Transverse colon (tissue), 4 donors: ENCODE results near the gene ACTL6B. TPM values are rescaled to one million over a fixed set of nuclear protein-coding genes. Genes with fewer than 3 reads are reported as not detected.

ENCODE experiments used
- DNase-seq: peaks from one replicate; pipeline ENCODE4 v3.0.0-alpha.2; 2019
- H3K27ac ChIP-seq, 4 donors: fragments of 200-600 bp; sonication (generic); 2 replicates each; pipeline ENCODE4 v1.5.1; 2016 to 2018; ENCODE audit warnings: inconsistent platforms in 4 of 4
- H3K27me3 ChIP-seq: fragments of 200-600 bp; sonication (generic); 2 replicates; pipeline ENCODE4 v1.5.1; 2017; ENCODE audit warnings: inconsistent platforms
- H3K36me3 ChIP-seq, 4 donors: fragments of 200-600 bp; sonication (generic); 2 replicates each; pipeline ENCODE4 v1.5.1; 2017 to 2019; ENCODE audit warnings: inconsistent platforms in 4 of 4
- H3K4me1 ChIP-seq, 4 donors: fragments of 200-600 bp; sonication (generic); 2 replicates each; pipeline ENCODE4 v1.5.1; 2017 to 2020; ENCODE audit warnings: inconsistent platforms in 4 of 4
- H3K4me3 ChIP-seq, 4 donors: fragments of 200-600 bp; sonication (generic); 1 replicate in 1 of 4; 2 replicates in 3 of 4; pipeline versions ENCODE4 v1.5.1 to v1.6.1; 2017 to 2019; ENCODE audit warnings: inconsistent platforms in 4 of 4
- H3K9me3 ChIP-seq, 2 donors: fragments of 200-600 bp; sonication (generic); 2 replicates each; pipeline ENCODE4 v1.5.1; 2017 to 2019; ENCODE audit warnings: inconsistent platforms in 2 of 2
- CTCF ChIP-seq, 5 experiments: fragments of 200-600 bp in 3 of 5; fragments of 450-650 bp in 2 of 5; sonication (generic) in 3 of 5; IDR thresholded peaks; 1 replicate in 2 of 5; 2 replicates in 3 of 5; pipeline ENCODE4 v1.5.1; 2016 to 2017; ENCODE audit warnings: antibody characterized with exemption in 5 of 5, inconsistent platforms in 3 of 5, mild to moderate bottlenecking in 2 of 5, moderate library complexity in 1 of 5
- EP300 ChIP-seq: sonication (generic); formaldehyde crosslinking; IDR thresholded peaks from one replicate; pipeline ENCODE4 v1.6.1; 2017; ENCODE audit warnings: antibody characterized with exemption, low read depth
- POLR2A ChIP-seq: fragments of 450-650 bp; IDR thresholded peaks from one replicate; pipeline ENCODE4 v1.6.1; 2016; ENCODE audit warnings: antibody characterized with exemption, mild to moderate bottlenecking, moderate library complexity
- POLR2AphosphoS5 ChIP-seq, 3 donors: sonication (generic); formaldehyde crosslinking; IDR thresholded peaks; one replicate each; pipeline ENCODE4 v1.6.1; 2016; ENCODE audit warnings: antibody characterized with exemption in 3 of 3
- WGBS, 2 donors: methylation state at CpG; one replicate each; pipeline ENCODE4 v1.1.5; 2018; ENCODE audit warnings: low coverage in 1 of 2; 5-methylcytosine and 5-hydroxymethylcytosine counted together
- in situ Hi-C, 4 donors: fragments of 200-750 bp; cut with MboI; loops; one replicate each; pipeline versions ENCODE4 v1.15.0 to v1.15.1; 2017; ENCODE audit warnings: low sequenced_read_pairs in 3 of 4, low pct_ligation_motif_present in 1 of 4, low pct_unique_long_range_greater_than_20kb in 1 of 4
- intact Hi-C: fragments of 100-400 bp; cut with DNase I; formaldehyde crosslinking; loops from one replicate; pipeline ENCODE4 v1.15.1; 2023; ENCODE audit warnings: low total_unique reads
- total RNA-seq, 4 donors: library from RNA; depleted of rRNA; stranded (reverse); fragments of >200 nt; gene quantifications; one replicate each; pipeline ENCODE4 v1.1.0, GENCODE V29; 2016

Gene ACTL6B
- total RNA-seq, 4 donors from 2014 or later = not detected

- WGBS, 2 donors = 89% methylated on average over 21 of the region's 22 CpGs; no CpG with 5 or more reads in 1 of the 2 donors
- in situ Hi-C loops = loop anchor here in 3 of 4 donors (25.0 kb wide), 2 partner anchors 100 to 225 kb away; partner anchors contain the start of genes SPACDR (in 2 of the 3), FBXO24 (in 1 of the 3) and LRCH4 (in 1 of the 3)
Measured at GRCh38 chr7:100687261-100687660, 31.0 kb upstream of the ACTL6B start.

GRCh38 chr7:100686822-100687211 is 30.6 kb upstream of the ACTL6B start:
- Histone ChIP-seq H3K9me3 (no peaks in the 10 kb centered on the region), H3K27me3 (no peaks in the 10 kb centered on the region), H3K4me1 (peaks cover 10 to 24% (median 14%) of the 10 kb centered on the region in 4 donors), H3K36me3 (peaks cover 0 to 57% (median 20%) of the 10 kb centered on the region in 4 donors), H3K4me3 (no peak overlapping the region), H3K27ac (no peak overlapping the region)
- in situ Hi-C loops (loop anchor here in 3 of 4 donors (25.0 kb wide), 2 partner anchors 100 to 225 kb away; partner anchors contain the start of genes SPACDR (in 2 of the 3), FBXO24 (in 1 of the 3) and LRCH4 (in 1 of the 3)), intact Hi-C loops (no loop called here)
- no peak for DNase-seq
- WGBS, 2 donors = 91% methylated on average over 17 of the region's 17 CpGs; no CpG with 5 or more reads in 1 of the 2 donors
- TF ChIP-seq EP300 (no peak), POLR2A (no peak), POLR2AphosphoS5 (IDR thresholded peaks at IDR 0.05) (no peak), CTCF (IDR thresholded peaks at IDR 0.05) (no peak)

More at GRCh38 chr7:100687261-100687660, 31.0 kb upstream of the ACTL6B start:
- H3K9me3 ChIP-seq = no peaks in the 10 kb centered on the region
- peaks cover 15 to 28% (median 19%) of the 10 kb centered on the region in 4 donors for H3K4me1 ChIP-seq
- DNase-seq = no peak
- intact Hi-C loops = no loop called here
- peaks cover 0 to 53% (median 20%) of the 10 kb centered on the region in 4 donors for H3K36me3 ChIP-seq
- no peak overlapping the region for H3K27ac ChIP-seq
- H3K27me3 ChIP-seq = no peaks in the 10 kb centered on the region
- H3K4me3 ChIP-seq = no peak overlapping the region
- no peak for TF ChIP-seq POLR2A
- TF ChIP-seq CTCF (IDR thresholded peaks at IDR 0.05) = no peak
- no peak for TF ChIP-seq EP300
- no peak for TF ChIP-seq POLR2AphosphoS5 (IDR thresholded peaks at IDR 0.05)

GRCh38 chr7:100686201-100686821 is 30.1 kb upstream of the ACTL6B start:
- Histone ChIP-seq H3K9me3 (no peaks in the 10 kb centered on the region), H3K36me3 (peaks cover 0 to 60% (median 20%) of the 10 kb centered on the region in 4 donors), H3K4me1 (peaks cover 6 to 19% (median 9%) of the 10 kb centered on the region in 4 donors), H3K27me3 (no peaks in the 10 kb centered on the region), H3K27ac (no peak overlapping the region), H3K4me3 (no peak overlapping the region)
- TF ChIP-seq EP300 = no peak
- TF ChIP-seq POLR2A = no peak
- no peak for TF ChIP-seq POLR2AphosphoS5 (IDR thresholded peaks at IDR 0.05)
- TF ChIP-seq CTCF (IDR thresholded peaks at IDR 0.05) = no peak
- WGBS, 2 donors = 84% methylated on average over 33 of the region's 33 CpGs; no CpG with 5 or more reads in 1 of the 2 donors
- in situ Hi-C loops = loop anchor here in 3 of 4 donors (25.0 kb wide), 2 partner anchors 99 to 224 kb away; partner anchors contain the start of genes SPACDR (in 2 of the 3), FBXO24 (in 1 of the 3) and LRCH4 (in 1 of the 3)
- DNase-seq = no peak
- intact Hi-C loops = no loop called here

DNA sequence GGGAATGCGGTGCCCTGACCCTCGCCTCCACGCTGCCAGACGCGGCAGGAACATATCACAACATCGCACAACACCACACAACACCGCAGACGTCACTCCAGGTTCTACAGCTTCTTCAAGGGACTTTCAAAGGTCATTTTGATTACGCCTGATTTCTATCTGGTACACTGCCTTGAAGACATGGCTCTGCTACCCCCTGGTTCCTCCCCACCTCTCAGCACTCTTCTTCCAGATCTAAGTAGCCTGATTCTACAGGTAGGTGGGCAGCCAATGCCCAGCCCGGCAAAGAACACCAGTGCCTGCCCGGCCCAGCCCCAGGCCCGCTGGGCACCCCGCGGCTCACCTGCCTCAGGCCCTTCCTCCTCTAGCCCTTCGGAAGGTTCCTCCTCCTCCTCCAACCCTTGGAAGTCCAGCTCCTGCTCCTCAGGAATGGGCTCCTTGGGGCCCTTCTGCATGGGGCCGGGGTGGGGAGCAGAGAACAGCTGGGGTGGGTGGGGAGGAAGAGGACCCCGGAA is 29.4 kb upstream of the ACTL6B start:
- in situ Hi-C loops = loop anchor here in 3 of 4 donors (25.0 kb wide), 2 partner anchors 98 to 223 kb away; partner anchors contain the start of genes SPACDR (in 2 of the 3), FBXO24 (in 1 of the 3) and LRCH4 (in 1 of the 3)
- intact Hi-C loops = no loop called here
- no peak for DNase-seq
- Histone ChIP-seq H3K4me1 (peaks cover 0 to 13% (median 3%) of the 10 kb centered on the region in 4 donors), H3K4me3 (no peak overlapping the region), H3K9me3 (no peaks in the 10 kb centered on the region), H3K27me3 (no peaks in the 10 kb centered on the region), H3K36me3 (peaks cover 0 to 60% (median 20%) of the 10 kb centered on the region in 4 donors), H3K27ac (no peak overlapping the region)
- no peak for TF ChIP-seq POLR2AphosphoS5 (IDR thresholded peaks at IDR 0.05)
- TF ChIP-seq POLR2A = no peak
- no peak for TF ChIP-seq CTCF (IDR thresholded peaks at IDR 0.05)
- TF ChIP-seq EP300 = no peak
- 86 to 93% methylated on average over 6 to 17 of the region's 17 CpGs for WGBS, 2 donors
